ENCODE results near the gene TMEM247.

- TF ChIP-seq POLR2A (IDR thresholded peaks at IDR 0.05; ENCODE audit: low read length) = no peak
- TF ChIP-seq GATA1 (IDR thresholded peaks at IDR 0.05; ENCODE audit: low read depth, low read length) = no peak
Measured at GRCh38 chr2:46509804-46510203, 30.4 kb downstream of the TMEM247 start.
